Psoas muscle (tissue), 8 donors: ENCODE measurements around the gene CAMKMT. TPM values are rescaled to one million over a fixed set of nuclear protein-coding genes. Genes with fewer than 3 reads are reported as not detected.

Experiments
- ATAC-seq, 4 donors: fragments of 200-7000 bp; cut with Tn5 transposase; one replicate each; pipeline ENCODE4 v1.9.1; 2020; ENCODE audit warnings: moderate library complexity in 3 of 4, mild to moderate bottlenecking in 2 of 4
- DNase-seq, 2 donors: peaks; one replicate each; pipeline ENCODE4 v3.0.0-alpha.2; 2020
- H3K27ac ChIP-seq: fragments of 200-600 bp; one replicate; pipeline ENCODE4 v1.8.0; 2022
- H3K27me3 ChIP-seq, 3 donors: fragments of 200-600 bp in 1 of 3; one replicate each; pipeline versions ENCODE4 v1.6.1 to v1.8.0; 2013 to 2022; ENCODE audit warnings: low read length in 2 of 3, mild to moderate bottlenecking in 2 of 3, moderate library complexity in 1 of 3; ENCODE audit not compliant: insufficient read depth in 3 of 3
- H3K36me3 ChIP-seq, 2 donors: fragments of 200-600 bp in 1 of 2; one replicate each; pipeline versions ENCODE4 v1.6.1 to v1.8.0; 2013 to 2022; ENCODE audit warnings: low read depth in 1 of 2, mild to moderate bottlenecking in 1 of 2, moderate library complexity in 1 of 2; ENCODE audit not compliant: insufficient read depth in 1 of 2
- H3K4me1 ChIP-seq: fragments of 200-600 bp; one replicate; pipeline ENCODE4 v1.8.0; 2022
- H3K4me3 ChIP-seq: fragments of 200-600 bp; one replicate; pipeline ENCODE4 v1.8.0; 2022; ENCODE audit warnings: mild to moderate bottlenecking
- H3K9me3 ChIP-seq: fragments of 200-600 bp; one replicate; pipeline ENCODE4 v1.8.0; 2022
- CTCF ChIP-seq: fragments of 200-600 bp; IDR thresholded peaks from one replicate; pipeline ENCODE4 v1.8.0; 2022; ENCODE audit warnings: antibody characterized with exemption
- WGBS, 3 donors: extraction: QIAGEN DNeasy Blood & Tissue Kit; methylation state at CpG; one replicate each; pipeline versions ENCODE4 v1.1.6 to v1.1.7; 2013; 5-methylcytosine and 5-hydroxymethylcytosine counted together
- intact Hi-C, 2 donors: fragments of 100-400 bp; cut with DNase I; formaldehyde crosslinking; loops; one replicate each; pipeline versions ENCODE4 v1.11.0 to v1.14.2; 2022
- polyA plus RNA-seq, 3 donors: library from polyadenylated mRNA; stranded (reverse); fragments of 200-250 nt; gene quantifications; one replicate each; pipeline ENCODE4 v1.2.3, GENCODE V29; 2013
- total RNA-seq, 4 donors: library from RNA; stranded (reverse); fragmentation: NEBNext Ultra II Directional in 2 of 4; extraction: Animal tissue kit (Norgen Biotek cat#: 25700) in 2 of 4; gene quantifications; one replicate each; pipeline versions ENCODE4 v1.2.1 to v1.2.4, GENCODE V29; 2021 to 2023
- donor health status: healthy with polysubstance abuse.
- donor health status: DM: no; HTN: no; CAD: no; lungs with moderate emphysema.
- donor health status: Bipolar disorder and iron deficiency.
- donor health status: healthy.
- donor health status: DM: yes; HTN: yes; CAD: no.
- donor health status: DM: no; HTN: no; CAD: no.
- donor health status: DM: no; HTN: no; CAD: no.
- donor health status: DM: yes; HTN: yes; CAD: no.

CAMKMT gene
- total and polyA plus RNA-seq, 7 donors: 2.8 to 7.3 (median 4.5) TPM

- Histone ChIP-seq H3K9me3 (peaks cover 7% of the 10 kb centered on the region), H3K4me3 (no peak overlapping the region), H3K27me3 (no peaks in the 10 kb centered on the region), H3K27ac (no peak overlapping the region), H3K4me1 (no peaks in the 10 kb centered on the region), H3K36me3 (no peaks in the 10 kb centered on the region)
- DNase-seq: no peak
- no peak for TF ChIP-seq CTCF
- intact Hi-C loops: no loop called here
- no peak for ATAC-seq
- WGBS, 3 donors: 92 to 94% (median 93%) methylated on average over 2 of the region's 2 CpGs
These were observed 274.0 kb downstream of the CAMKMT start for GRCh38 chr2:44635725-44636124.

- ATAC-seq (no peak), DNase-seq (no peak)
- Histone ChIP-seq H3K9me3 (peaks cover 7% of the 10 kb centered on the region), H3K36me3 (no peaks in the 10 kb centered on the region), H3K27ac (no peak overlapping the region), H3K4me3 (no peak overlapping the region), H3K4me1 (no peaks in the 10 kb centered on the region), H3K27me3 (no peaks in the 10 kb centered on the region)
- no peak for TF ChIP-seq CTCF
- 32 to 39% (median 36%) methylated on average over 4 of the region's 4 CpGs for WGBS, 3 donors
- intact Hi-C loops: no loop called here
These were observed 276.9 kb downstream of the CAMKMT start for GRCh38 chr2:44638649-44639048.

- no peaks in the 10 kb centered on the region for H3K36me3 ChIP-seq
- no peak overlapping the region for H3K27ac ChIP-seq
- DNase-seq (no peak), ATAC-seq (no peak)
- H3K27me3 ChIP-seq: no peaks in the 10 kb centered on the region
- no peak overlapping the region for H3K4me3 ChIP-seq
- TF ChIP-seq CTCF: no peak
- WGBS, 3 donors: 96 to 98% (median 97%) methylated on average over 2 of the region's 2 CpGs
- intact Hi-C loops: no loop called here
- no peaks in the 10 kb centered on the region for H3K4me1 ChIP-seq
- H3K9me3 ChIP-seq: peaks cover 7% of the 10 kb centered on the region
These were observed 277.7 kb downstream of the CAMKMT start for GRCh38 chr2:44639399-44639798.

- H3K27me3 ChIP-seq: no peaks in the 10 kb centered on the region
- intact Hi-C loops: no loop called here
- no peak for TF ChIP-seq CTCF
- DNase-seq: no peak
- no peaks in the 10 kb centered on the region for H3K36me3 ChIP-seq
- H3K4me1 ChIP-seq: no peaks in the 10 kb centered on the region
- ATAC-seq: no peak
- H3K9me3 ChIP-seq: no peaks in the 10 kb centered on the region
- H3K4me3 ChIP-seq: no peak overlapping the region
- 50 to 69% (median 64%) methylated on average over 3 of the region's 3 CpGs for WGBS, 3 donors
- no peak overlapping the region for H3K27ac ChIP-seq
These were observed 280.5 kb downstream of the CAMKMT start for GRCh38 chr2:44642123-44642857.

- 39 to 52% (median 42%) methylated on average over 2 of the region's 2 CpGs for WGBS, 3 donors
- H3K36me3 ChIP-seq: no peaks in the 10 kb centered on the region
- intact Hi-C loops: no loop called here
These were observed 284.2 kb downstream of the CAMKMT start for GRCh38 chr2:44645937-44646336.

More at GRCh38 chr2:44645937-44646336, 284.2 kb downstream of the CAMKMT start:
- TF ChIP-seq CTCF: no peak
- Histone ChIP-seq H3K27ac (no peak overlapping the region), H3K9me3 (no peaks in the 10 kb centered on the region), H3K4me3 (no peak overlapping the region), H3K4me1 (no peaks in the 10 kb centered on the region), H3K27me3 (no peaks in the 10 kb centered on the region)
- ATAC-seq (no peak), DNase-seq (no peak)
